ENCODE measurements around the gene FOXL2. TPM values are rescaled to one million over a fixed set of nuclear protein-coding genes. Genes with fewer than 3 reads are reported as not detected.

The FOXL2 gene
- 1 to 10 TPM in 5 of 6 experiments, under 1 TPM in 1; 0.71 to 8.0 (median 7.0) TPM for total RNA-seq (2021; fragmentation: NEBNext Ultra II Directional; extraction: Animal tissue kit (Norgen Biotek cat#: 25700))
- long read RNA-seq, result 0 reads

DNA sequence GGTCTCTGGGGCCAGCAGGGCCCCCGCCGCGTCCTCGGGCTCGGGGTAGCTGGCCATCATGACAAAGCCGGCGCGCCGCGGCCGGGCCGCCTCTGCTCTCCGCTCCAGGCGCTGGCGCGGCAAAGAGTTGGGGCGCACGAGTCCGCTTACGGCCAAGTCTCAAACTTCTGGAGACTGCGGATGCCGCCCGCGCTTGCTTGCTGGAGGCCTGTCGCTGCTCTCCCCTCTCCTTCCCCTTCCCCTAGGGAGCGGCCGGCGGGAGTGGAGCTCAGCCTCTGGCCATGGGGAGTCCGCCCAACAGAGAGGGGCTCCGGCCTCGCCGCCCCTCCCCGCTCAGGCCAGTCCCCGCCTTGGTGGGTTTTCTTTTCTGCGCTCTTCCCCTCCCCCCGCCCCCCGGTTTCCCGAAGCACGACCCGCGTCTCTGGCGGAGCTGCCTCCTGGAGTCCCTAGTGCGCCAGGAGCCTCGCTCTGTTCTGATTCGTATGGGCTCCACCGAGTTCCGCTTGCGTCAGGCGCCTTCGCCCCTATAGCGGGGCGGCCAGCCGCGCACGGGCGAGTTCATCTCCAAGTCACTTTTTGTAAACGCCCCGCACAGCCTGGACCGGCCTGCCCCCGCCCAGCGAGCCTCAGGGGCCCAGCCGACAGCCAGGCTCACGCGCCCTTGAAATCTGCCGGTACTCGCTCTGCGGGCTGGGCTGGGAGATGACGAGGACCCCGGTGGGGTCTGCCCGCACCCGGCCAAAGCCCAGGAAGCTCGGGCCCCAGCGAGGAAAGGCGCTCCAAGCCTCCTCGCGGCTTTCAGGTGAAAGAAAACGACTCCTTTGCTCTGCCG, at the start of gene FOXL2, which contains the start of gene FOXL2NB:
Gene FOXL2 (minus strand): TSS at position 475 of the 832 bp plus-strand sequence. CDS start 415 bp downstream, at position 60.
Gene FOXL2NB (plus strand): TSS at position 555 of the 832 bp plus-strand sequence. CDS start 148 bp downstream, at position 703.
- H3K36me3 Mint-ChIP-seq (ENCODE audit: low read depth), result peaks cover 10% of the 10 kb centered on the region; the same call in 1 of the 2 replicates
- no peaks in the 10 kb centered on the region; the same call in 1 of the 2 replicates for H3K9me3 Mint-ChIP-seq
- TF ChIP-seq, protein P1, sequence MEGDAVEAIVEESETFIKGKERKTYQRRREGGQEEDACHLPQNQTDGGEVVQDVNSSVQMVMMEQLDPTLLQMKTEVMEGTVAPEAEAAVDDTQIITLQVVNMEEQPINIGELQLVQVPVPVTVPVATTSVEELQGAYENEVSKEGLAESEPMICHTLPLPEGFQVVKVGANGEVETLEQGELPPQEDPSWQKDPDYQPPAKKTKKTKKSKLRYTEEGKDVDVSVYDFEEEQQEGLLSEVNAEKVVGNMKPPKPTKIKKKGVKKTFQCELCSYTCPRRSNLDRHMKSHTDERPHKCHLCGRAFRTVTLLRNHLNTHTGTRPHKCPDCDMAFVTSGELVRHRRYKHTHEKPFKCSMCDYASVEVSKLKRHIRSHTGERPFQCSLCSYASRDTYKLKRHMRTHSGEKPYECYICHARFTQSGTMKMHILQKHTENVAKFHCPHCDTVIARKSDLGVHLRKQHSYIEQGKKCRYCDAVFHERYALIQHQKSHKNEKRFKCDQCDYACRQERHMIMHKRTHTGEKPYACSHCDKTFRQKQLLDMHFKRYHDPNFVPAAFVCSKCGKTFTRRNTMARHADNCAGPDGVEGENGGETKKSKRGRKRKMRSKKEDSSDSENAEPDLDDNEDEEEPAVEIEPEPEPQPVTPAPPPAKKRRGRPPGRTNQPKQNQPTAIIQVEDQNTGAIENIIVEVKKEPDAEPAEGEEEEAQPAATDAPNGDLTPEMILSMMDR (IDR thresholded peaks at IDR 0.05), result no peak
- peaks cover 18% of the 10 kb centered on the region; the same call in 1 of the 2 replicates for H3K4me1 Mint-ChIP-seq (ENCODE audit: low read depth)
- peak within 1 kb of the TSS; percentile 77 for H3K4me3 Mint-ChIP-seq
- peak within 1 kb of the TSS; percentile 70; the same call in 1 of the 2 replicates for H3K27ac Mint-ChIP-seq
- peaks cover 54% of the 10 kb centered on the region for H3K27me3 Mint-ChIP-seq (ENCODE audit: insufficient read depth)
- peak; percentile 19 for DNase-seq

DNA sequence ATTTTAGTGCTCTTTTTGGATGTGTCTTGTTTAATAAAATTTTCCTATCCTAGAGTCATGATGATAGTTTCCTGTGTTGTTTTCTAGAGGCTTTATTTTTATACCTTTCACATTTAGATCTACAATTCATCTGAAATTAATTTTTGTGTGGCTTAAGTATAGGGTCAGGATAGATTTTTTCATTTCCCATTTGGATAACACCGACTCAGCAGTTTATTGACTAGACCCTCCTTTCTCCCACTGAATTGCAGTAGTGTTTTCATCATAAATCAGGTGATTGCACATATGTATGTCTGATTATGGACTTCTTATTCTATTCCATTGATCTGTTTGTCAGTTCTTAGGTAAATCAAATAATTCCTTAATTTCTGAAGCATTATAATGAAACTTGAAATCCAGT, 48.8 kb upstream of the FOXL2 start:
- Mint-ChIP-seq H3K4me3 (no peak overlapping the region), H3K27ac (no peak overlapping the region), H3K36me3 (ENCODE audit: low read depth) (no peaks in the 10 kb centered on the region), H3K27me3 (ENCODE audit: insufficient read depth) (peaks cover 5% of the 10 kb centered on the region), H3K9me3 (no peaks in the 10 kb centered on the region), H3K4me1 (ENCODE audit: low read depth) (no peaks in the 10 kb centered on the region)
- DNase-seq, result no peak
- TF ChIP-seq, protein P1 (IDR thresholded peaks at IDR 0.05), result no peak

DNA sequence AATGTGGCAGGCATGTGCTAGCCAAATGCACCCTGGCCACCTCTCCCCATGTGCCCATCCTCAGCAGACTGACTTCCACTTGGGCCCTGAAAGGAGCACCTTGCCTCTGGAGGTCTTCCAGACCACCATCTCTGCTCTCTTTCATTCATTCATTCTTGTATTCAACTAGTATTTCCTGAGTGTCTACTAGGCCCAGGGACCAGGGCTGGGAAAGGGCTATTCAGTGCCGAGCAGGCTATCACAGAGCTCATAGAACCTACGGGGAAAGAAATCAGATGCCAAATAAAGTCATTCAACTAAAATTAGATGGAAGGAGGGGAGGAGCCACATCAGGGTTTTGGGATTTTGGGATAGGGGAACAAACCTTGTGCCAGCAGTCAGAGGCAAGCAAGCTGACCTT, 40.2 kb upstream of the FOXL2 start:
- DNase-seq, result no peak
- Mint-ChIP-seq H3K27me3 (ENCODE audit: insufficient read depth) (peaks cover 13% of the 10 kb centered on the region), H3K4me1 (ENCODE audit: low read depth) (no peaks in the 10 kb centered on the region), H3K36me3 (ENCODE audit: low read depth) (no peaks in the 10 kb centered on the region), H3K27ac (no peak overlapping the region), H3K9me3 (no peaks in the 10 kb centered on the region), H3K4me3 (no peak overlapping the region)
- TF ChIP-seq, protein P1 (IDR thresholded peaks at IDR 0.05), result no peak

DNA sequence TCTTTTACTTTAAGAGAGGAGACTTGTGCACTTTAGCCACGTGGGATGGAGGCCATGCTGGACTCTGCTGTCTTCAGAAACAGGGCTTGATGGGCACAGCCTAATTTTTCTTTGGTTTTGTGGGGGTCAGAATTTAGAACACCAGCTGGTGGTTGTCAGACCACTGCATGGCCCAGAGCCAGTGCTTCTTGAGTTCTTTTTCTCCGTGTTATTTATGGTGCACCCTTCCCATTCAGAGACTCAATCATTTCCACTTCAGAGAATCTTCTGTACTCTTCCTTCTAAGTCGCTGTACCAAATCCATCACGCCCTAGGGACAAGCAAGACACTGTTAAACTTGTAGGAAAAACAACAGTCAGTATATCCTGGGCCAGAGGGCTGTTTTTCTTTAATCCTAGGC, 39.0 kb upstream of the FOXL2 start:
- Mint-ChIP-seq H3K4me1 (ENCODE audit: low read depth) (no peaks in the 10 kb centered on the region), H3K9me3 (no peaks in the 10 kb centered on the region), H3K36me3 (ENCODE audit: low read depth) (no peaks in the 10 kb centered on the region), H3K4me3 (no peak overlapping the region), H3K27ac (no peak overlapping the region), H3K27me3 (ENCODE audit: insufficient read depth) (peaks cover 13% of the 10 kb centered on the region)
- TF ChIP-seq, protein P1 (IDR thresholded peaks at IDR 0.05), result no peak
- DNase-seq, result no peak

DNA sequence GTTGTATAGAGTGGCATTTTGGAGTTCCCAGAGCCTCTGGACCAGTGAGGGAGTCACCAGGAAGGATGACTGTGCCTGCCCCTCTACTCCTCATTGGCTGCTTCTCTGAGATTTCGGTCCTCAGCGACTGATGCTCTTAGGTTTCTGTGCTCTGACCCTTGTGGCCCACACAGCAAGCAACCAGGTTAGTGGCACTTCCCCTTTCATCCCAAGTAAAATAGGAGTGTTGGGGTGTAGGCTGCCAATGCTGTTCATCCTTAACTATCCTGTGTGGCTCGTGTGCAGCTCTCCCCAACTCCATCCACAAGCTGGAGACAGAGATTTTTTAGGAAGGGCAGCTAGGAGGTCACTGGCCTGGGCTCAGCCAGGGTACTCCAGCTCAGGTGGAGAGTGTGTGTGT, 37.9 kb upstream of the FOXL2 start:
- H3K36me3 Mint-ChIP-seq (ENCODE audit: low read depth), result no peaks in the 10 kb centered on the region
- no peaks in the 10 kb centered on the region for H3K9me3 Mint-ChIP-seq
- no peak for DNase-seq
- TF ChIP-seq, protein P1 (IDR thresholded peaks at IDR 0.05), result no peak
- no peak overlapping the region for H3K4me3 Mint-ChIP-seq
- H3K4me1 Mint-ChIP-seq (ENCODE audit: low read depth), result no peaks in the 10 kb centered on the region
- peaks cover 16% of the 10 kb centered on the region for H3K27me3 Mint-ChIP-seq (ENCODE audit: insufficient read depth)
- H3K27ac Mint-ChIP-seq, result no peak overlapping the region
